DMS53 treated with DMSO at 0.1 percent for 48 hours (cell line): Measurements from ENCODE around the gene RBFOX1.

Experiments
- DNase-seq: peaks from one replicate; lab custom pipeline; 2025; ENCODE audit not compliant: unreplicated experiment; lab: John Stamatoyannopoulos, UW

Gene RBFOX1

GRCh38 chr16:7651803-7652570 is 319.3 kb downstream of the RBFOX1 start:
- DNase-seq, result no peak

- DNase-seq, result no peak
Measured at GRCh38 chr16:7653746-7654461, 321.3 kb downstream of the RBFOX1 start.

DNA sequence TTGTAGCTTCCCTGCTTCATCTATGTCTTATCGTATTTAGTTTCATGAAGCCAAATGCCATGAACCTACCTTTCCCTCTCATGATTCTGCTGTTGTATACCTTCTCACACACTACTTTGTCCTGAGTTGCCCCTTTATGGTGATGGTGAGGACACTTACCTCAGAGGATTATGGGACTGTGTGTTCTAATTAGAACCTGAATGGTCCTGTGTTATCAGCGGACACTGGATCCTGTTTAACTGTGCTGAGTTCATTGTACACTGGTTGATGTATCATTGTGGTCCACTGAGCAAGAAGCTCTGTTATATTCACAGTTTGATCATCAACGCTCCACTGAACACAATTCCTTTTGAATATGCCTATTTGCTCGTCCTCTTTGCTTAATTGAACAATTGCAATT is 343.0 kb downstream of the RBFOX1 start:
- DNase-seq, result no peak

- DNase-seq, result no peak
Measured at GRCh38 chr16:7680296-7680695, 347.7 kb downstream of the RBFOX1 start.

GRCh38 chr16:7688811-7689210 is 356.2 kb downstream of the RBFOX1 start:
- DNase-seq, result no peak

- no peak for DNase-seq
Measured at GRCh38 chr16:7689234-7689633, 356.6 kb downstream of the RBFOX1 start.

DNA sequence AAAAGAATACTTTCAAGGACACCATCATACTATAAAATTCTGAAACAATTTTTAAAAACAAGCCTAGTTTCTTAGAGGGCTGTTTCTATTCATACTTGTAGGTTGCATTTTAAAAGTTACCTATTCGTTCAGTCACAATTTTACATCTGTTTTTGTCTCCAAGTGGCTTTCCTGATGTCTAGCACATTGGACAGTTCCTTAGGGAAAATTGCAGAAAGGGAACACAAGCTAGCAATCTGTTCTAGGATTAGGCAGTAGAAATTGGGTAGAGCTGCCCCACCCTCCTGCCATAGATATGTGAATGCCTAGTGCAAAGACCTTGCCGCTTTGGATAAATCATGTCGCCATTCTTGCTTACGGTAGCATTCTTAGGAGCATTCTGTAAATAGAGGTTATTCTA is 358.9 kb downstream of the RBFOX1 start:
- DNase-seq, result no peak

DNA sequence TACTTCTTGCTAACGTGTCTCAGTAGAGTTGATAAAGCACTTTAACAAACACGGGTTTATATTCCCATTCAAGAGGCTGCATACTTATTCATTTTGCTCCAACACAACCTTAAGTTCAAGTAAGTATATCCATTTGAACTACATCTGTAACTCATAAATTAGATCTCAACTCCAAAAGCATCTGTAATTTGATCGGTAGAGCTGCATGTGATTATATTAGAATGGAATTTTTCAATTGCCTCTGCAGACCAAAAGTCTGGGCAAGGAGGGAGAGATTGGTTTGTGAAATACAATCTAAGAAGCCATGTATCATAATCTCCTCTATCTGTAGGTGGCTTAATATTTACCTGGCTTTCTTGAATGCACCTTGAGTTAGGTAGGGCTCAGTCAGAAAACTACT is 371.0 kb downstream of the RBFOX1 start:
- no peak for DNase-seq

GRCh38 chr16:7705885-7706284 is 373.2 kb downstream of the RBFOX1 start:
- no peak for DNase-seq

DNA sequence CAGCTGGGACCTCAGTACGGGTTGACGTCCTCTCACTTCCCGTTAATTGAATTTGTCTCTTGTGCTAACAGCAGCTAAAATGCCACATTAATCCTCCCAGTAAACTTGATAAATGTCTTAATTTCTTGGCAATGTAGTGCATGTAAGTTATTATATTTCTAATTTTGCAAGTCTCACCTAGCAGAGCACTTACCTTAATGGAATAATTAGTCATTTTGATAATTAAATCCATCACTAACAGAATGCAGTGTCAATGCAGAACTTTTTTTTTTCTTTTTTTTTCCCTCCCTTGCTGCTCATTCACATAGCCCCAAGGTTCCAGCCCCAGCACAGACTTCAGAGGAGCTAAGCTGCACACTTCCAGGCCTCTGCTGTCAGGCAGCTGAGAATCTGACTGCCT is 376.5 kb downstream of the RBFOX1 start:
- DNase-seq, result no peak

GRCh38 chr16:7713244-7713643 is 380.6 kb downstream of the RBFOX1 start:
- no peak for DNase-seq

- DNase-seq, result no peak
Measured at GRCh38 chr16:7714775-7715174, 382.1 kb downstream of the RBFOX1 start.

GRCh38 chr16:7716660-7717550 is 384.3 kb downstream of the RBFOX1 start:
- no peak for DNase-seq

DNA sequence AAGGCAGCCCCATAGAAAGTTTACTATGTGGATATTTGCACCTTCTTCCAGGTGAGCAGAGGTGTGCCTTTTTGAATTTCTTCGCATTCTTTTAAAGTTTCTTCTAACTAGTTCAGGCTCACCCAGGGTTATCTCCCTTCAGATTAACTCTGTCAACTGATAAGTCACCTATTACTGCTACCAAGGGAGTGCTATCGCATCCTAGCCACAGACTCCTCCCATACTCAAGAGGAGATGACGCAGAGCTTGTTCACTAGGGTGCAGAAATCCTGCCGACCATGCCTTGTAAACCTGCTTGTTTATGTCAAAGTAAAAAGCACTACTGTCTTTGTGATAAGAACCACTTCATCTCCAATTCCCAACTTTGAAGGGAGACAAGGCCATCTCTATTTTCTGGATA is 390.1 kb downstream of the RBFOX1 start:
- DNase-seq, result no peak

DNA sequence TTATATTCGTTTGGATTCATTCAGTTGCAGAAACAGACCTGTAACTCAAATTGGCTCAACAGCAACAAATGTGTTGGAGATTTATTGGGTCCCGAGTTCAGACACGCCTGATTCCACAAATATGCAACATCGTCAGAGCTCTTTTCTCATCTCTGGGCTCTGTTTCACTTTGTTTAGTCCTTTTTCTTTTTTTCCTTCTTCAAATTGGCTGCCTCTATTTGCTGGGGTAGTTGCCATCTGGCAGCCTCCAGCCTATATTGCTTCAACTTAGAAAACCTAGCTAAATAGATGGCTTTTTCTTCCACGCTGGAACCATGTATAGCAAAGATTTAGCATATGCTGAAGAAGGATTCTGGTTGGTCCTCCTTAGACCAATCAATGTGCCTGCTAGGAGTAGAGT is 398.5 kb downstream of the RBFOX1 start:
- no peak for DNase-seq

DNA sequence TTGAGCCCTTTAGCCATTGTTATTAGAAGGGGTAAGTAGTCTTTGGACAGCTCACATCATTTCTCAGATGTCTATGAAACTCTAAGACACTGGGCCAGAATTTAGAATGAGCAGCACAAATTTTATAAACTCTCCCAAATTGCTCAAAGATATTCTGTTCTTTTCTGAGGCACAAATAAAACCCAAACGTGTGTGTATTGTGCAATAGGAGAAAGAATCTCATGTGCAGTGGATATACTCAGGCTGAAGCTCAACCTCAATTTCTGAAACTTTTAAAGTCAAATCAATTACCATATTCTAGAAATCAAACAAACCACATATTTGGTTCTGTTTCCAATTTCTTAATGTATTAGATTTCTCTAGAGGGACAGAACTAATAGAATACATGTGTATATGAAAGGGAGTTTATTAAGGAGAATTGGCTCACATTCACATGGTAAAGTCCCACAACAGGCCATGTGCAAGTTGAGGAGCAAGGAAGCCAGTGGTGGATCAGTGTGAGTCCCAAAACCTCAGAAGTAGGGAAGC is 403.6 kb downstream of the RBFOX1 start:
- no peak for DNase-seq

DNA sequence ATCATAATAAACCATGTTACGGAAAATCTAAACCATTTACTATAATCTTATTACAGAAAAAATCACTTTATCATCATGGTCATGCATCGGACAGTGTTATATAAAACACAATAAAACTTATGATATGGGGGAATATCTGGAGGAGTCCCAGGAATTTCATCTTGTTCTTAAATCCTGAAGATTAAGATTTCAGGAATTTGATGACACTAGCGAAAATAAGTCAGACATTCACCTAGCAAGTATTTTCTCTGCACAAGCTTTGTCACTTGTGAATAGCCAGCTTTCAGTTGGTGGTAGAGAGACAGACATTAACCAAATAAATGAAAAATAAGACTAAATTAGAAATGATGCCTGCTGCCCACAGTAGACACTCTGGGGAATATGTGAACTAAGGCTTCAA is 410.0 kb downstream of the RBFOX1 start:
- no peak for DNase-seq

DNA sequence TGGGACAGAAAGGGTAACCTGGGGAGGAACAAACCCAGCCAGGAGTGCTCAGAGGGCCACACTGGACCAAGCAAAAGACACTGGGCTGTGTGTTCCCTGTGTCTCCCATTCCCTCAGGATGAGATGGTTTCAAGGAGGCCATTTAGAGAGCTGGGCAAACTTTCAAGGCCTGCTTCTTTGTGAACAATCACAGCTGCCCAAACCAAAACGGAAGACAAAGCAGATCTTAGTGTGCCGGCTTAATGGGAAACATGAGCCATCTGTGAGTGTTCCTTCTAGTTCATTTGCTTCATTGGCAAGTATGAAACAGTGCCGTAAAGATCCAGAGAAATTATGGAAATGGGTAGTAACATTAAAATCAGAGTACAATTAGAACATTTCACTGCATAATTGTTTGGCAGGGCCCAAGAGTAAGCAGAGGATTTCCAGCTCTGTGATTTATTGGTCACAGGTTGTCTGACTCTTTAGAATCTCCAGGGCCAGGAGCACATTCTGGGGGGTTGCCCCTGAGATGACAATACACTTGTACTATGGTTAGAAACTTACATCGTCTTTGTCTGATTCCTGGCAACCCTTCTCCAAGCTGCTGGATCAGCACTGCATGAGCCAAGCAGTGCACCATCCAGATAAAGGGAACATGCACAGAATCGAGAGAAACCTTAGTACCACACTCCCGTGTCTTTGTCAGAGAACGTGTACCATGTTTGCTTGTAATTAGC is 412.1 kb downstream of the RBFOX1 start:
- DNase-seq, result no peak

- DNase-seq, result no peak
Measured at GRCh38 chr16:7745276-7745675, 412.6 kb downstream of the RBFOX1 start.

- no peak for DNase-seq
Measured at GRCh38 chr16:7746941-7747340, 414.3 kb downstream of the RBFOX1 start.

DNA sequence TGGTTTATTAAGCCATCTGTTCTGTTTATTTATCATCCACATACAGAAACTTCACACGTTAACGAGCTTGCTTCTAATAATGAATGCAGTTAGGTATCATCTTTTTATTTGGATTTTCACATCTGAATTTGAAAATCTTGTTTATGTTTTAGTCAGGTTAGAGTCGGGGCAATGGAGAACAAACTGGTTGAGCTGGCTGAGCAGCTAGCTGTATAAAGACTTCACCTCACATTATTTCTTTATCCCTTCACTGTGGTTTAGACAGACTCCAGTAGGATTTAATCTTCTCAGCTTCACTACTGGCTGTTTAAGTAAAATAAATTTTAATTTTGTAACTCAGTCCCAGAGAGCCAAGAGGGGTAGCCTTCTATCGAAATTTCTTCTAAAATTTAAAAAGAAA is 415.9 kb downstream of the RBFOX1 start:
- DNase-seq, result no peak
